COLO668 (cell line): ENCODE measurements around the gene FCER1G.
"Not testable (repeated sequence)": the region's sequence is repeated elsewhere in the genome, so short reads cannot be mapped to it uniquely, and the experiment has no call there.

Experiments used
- DNase-seq: peaks from one replicate; lab custom pipeline; 2025; ENCODE audit not compliant: unreplicated experiment; lab: John Stamatoyannopoulos, UW

Gene FCER1G

DNA sequence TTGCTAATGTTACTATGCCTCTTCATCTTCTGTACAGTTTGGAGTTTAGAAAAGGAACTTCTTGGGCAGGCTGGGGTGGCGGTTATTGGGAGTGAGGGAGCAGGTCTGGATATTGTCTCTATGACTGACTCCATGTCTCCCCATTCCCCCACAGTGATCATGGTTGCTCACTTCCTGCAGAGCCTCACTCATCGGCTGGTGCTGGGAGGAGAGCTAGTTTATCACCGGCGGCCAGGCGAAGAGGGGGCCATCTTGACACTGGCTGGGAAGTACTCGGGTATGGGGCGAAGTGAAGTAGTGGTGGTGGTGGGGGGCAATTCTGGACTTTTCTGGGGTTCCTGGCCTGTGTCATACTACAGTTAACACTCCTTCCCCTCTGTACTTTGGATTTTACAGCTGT, 12.9 kb downstream of the FCER1G start:
- DNase-seq = no peak

DNA sequence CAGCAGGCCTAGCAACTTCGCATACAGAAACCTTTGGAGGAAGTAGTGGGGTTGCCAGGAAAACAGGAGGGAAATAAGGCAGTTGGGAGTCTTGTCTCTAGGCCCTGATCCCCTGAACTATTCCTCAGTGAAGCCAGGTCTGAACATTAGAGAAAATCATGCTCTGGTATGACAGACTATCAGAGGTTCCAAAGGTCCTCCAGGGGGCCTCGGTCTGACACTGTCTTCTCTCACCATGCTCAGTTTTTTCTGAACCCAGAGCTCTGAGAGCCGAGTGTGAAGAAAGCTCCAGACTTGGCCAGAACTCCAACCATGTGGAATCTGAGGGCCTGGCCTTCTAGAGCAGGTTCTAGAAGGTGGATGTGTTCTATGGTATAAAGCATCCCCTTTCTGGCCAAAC, 14.8 kb downstream of the FCER1G start:
- DNase-seq = no peak

DNA sequence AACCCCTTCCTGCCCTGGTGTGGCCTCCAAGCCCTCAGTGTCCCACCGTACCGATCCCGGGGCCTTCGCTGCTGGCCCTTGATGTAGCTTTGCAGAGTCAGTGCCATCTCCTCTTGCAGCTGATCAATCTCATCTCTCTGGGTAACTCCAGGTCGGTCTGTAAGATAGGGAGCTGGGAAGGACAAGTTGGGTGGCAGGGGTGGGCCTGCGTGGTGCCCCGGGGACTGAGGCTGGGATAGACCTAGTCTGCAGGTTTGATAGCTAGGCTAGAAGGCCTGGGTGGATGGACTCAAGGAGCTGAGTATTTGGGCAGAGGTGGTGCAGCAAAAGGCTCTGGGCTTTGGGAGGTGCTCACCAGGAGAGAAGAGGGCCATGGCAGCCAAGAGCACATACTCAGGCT, 15.7 kb downstream of the FCER1G start:
- DNase-seq = no peak

DNA sequence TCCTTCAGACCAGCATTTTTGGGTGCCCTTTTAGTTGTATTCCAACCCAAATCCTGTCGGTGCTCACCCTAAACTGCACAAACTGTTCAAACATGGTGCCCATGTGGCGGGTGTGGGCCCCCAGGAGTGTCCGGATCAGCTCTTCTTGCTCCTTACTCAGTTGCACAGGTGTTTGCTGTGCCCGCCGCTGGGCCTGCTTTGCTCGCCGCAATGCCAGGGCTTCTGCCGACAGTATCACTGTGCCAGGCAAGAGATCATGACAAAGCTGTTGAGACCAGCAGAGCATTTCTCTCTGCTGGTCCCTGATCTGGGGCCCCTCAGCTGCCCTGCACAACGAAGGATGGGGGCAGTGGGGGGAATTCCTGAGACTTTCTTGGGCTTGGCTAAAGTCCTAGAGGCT, 18.0 kb downstream of the FCER1G start:
- DNase-seq = no peak

DNA sequence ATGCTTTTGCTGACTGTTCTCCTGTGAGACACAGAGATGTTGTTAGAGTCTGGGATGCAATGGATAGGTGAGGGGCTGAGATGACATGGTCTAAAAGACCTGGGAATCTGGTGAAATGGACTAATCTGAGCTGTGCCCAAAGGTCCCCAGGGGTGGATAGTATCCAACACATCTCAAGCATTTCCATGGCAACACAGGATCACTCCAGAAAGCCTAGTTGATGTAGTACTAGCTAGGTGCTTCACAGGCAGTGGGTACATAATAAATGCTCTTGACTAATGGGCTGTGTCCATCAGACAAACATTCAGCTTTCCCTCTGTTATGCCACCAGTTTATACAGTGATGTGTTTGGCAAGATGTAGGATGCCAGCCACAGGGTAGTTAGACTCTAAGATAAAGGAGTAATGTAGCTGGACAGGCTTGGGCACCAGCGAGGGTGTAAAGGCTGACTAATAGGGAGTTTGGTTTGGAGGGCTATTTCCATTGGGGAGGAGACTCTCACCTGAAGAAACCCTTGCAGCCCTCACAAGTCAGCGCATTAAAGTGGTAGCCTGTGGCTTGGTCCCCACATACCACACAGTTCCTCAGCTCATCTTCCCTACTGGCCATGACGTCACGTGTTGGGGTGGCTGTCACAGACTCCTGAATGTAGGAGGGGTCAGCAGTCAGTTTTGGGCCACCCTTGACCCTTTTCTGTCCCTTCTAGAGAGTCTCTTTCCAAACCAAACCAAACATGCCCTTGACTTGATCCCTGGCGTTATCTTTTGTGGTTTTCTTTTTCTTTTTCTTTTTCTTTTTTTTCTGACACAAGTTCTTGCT, 21.1 kb downstream of the FCER1G start:
- no peak for DNase-seq

DNA sequence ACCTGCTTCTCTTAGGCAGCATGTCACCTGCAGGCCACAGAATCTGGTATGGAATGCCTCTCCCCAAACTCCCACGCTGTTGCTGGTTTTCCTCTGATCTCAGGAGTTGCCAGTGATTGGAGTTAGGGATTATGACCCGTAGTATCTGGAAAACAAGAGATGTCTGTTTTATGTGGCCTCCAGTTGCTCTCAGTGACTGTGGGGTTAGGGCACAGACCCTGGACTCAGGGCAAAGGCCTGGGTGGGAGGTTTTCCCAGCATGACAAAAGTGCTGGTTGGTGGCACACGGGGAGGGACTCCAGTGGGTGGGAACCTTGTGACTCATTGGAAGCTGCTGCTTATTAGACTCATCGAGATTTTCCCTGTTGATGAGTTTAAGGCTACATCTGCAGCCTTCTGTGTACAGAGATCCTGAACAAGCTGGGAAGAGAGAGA, 23.0 kb downstream of the FCER1G start, which contains the start of gene NR1I3:
TSS of gene NR1I3 (minus strand) at position 165 of the 435 bp plus-strand sequence. CDS start 1,638 bp downstream, outside the sequence.
- no peak for DNase-seq

DNA sequence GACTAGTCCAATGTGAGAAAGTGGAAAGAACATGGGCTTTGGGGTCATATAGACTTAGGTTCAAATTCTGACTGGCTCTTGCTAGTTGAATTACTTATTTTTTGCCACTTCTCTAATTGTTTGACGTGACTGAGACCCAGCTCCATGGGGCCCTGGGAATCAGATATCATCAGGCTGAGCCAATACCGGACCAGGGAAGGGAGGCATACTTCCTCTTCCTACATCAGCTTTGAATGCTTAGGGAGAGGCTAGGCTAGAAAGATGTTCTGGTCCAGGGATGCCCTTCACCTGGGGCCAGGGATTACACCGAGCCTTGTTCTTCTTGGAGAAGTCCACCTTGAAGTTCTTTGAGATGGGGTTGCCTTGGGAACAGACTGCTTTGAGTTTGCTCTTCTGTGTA, 26.6 kb downstream of the FCER1G start:
- no peak for DNase-seq

DNA sequence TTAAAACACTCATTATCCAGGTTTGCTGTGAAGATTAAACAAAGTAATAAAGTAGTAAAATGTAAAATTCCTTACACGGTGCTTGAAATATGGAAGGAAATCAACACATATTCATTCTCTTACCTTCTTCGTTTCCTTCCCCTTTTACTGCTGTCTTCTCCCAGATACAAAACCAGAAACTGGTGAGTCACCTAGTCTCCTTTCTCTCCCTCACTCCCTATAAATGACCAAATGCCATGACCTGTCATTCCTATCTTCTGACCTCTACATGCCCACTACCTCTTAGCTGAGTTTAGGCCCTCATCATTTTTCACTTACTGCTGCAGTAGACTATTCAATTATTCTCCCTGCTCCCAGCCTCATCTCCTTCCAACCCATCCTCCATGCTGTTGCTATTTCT, 27.2 kb downstream of the FCER1G start:
- no peak for DNase-seq

DNA sequence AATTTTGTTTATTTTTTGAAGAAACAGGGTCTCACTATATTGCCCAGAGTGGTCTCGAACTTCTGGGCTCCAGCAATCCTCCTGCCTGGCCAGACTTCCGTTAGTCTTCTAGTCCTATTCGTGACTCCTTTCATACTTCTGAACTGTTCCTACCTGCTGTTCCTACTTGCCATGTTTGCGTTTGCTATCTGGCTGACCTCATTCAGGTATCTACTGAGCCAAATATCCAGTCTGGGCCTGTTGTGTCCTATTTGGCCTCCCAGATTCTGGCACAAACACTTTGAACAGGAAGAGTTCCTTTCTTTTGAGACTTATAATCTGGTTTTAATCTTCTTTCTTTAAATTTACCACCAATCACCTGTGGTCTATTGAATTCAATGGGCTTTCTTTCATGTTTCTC, 29.8 kb downstream of the FCER1G start:
- DNase-seq = no peak

DNA sequence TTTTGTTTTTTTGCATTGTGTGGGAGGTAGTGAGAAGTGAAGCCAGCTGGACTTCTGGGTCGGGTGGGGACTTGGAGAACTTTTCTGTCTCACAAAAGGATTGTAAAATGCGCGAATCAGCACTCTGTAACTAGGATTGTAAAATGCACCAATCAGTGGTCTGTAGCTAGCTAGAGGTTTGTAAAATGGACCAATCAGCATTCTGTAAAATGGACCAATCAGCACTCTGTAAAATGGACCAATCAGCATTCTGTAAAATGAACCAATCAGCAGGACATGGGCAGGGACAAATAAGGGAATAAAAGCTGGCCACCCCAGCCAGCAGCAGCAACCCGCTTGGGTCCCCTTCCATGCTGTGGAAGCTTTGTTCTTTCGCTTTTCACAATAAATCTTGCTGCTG, 35.0 kb downstream of the FCER1G start:
- not testable (repeated sequence) for DNase-seq

DNA sequence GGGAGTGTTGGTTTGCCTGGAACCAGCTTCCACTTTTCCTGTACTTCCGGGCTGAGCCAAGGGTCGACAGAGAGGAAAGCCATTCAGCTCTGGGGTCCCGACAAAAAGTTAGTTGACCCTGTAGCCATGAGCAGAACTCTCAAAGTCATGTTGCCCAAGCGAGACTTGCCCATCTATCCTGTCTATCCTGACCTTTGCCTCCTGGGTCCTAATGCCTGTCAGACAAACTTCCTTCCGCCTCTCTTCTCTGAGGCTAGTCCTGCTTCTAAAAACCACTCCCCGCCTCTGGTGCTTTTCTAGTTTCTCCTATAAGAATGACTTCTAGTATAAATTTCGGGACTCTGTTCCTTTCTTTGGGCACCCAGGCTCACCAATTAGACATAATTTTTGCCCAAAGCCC, 35.7 kb downstream of the FCER1G start:
- no peak for DNase-seq

DNA sequence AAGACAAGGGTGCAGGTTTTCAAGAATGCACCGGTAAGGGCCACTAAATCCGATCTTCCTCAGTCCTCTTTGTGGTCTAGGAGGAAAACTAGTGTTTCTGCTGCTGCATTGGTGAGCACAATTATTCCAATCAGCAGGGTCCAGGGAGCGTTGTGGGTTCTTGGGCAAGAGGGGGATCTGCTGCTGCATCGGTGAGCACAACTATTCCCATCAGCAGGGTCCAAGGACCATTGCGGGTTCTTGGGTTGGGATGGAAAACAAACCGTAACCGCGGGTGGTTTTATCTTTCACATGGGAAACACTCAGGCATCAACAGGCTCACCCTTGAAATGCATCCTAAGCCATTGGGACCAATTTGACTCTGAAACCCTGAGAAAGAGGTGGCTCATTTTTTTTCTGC, 36.5 kb downstream of the FCER1G start:
- no peak for DNase-seq

DNA sequence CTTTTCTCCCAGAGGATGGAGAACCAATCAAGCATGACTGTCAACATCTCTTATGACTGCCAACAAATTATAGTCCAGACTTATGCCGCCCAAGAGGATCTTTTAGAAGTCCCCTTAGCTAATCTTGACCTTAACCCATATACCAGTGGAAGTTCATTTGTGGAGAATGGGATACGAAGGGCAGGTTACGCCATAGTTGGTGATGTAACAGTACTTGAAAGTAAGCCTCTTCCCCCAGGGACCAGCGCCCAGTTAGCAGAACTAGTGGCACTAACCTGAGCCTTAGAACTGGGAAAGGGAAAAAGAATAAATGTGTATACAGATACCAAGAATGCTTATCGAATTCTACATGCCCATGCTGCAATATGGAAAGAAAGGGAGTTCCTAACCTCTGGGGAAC, 40.2 kb downstream of the FCER1G start:
- DNase-seq = not testable (repeated sequence)

DNA sequence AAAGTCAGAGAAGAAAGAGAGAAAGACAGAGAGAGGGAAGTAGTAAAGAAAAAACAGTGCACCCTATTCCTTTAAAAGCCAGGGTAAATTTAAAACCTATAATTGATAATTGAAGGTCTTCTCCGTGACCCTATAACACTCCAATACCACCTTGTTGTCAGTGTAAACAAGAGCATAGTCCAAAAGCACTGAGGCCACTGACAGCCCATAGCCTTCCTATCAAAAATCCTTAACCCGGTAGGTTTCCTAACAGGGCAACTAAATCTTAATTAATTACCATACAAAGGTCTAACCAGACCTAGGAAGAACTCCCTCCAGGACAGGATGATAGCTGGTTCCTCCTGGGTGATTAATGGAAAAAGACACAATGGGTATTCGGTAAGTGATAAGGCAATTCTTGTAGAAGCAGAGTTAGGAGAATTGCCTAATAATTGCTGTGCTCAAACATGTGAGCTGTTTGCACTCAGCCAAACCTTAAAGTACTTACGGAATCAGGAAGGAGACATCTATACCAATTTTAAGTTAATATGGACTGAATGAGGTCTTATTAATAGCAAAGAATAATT, 40.9 kb downstream of the FCER1G start:
- DNase-seq = not testable (repeated sequence)

DNA sequence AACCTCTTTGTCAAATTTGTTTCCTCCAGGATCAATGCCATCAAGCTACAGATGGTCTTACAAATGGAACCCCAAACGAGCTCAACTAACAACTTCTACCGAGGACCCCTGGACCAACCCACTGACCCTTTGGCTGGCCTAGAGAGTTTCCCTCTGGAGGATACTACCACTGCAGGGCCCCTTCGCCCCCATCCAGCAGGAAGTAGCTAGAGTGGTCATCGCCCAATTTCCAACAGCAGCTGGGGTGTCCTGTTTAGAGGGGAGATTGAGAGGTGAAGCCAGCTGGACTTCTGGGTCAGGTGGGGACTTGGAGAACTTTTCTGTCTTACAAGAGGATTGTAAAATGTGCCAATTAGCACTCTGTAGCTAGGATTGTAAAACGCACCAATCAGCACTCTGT, 42.0 kb downstream of the FCER1G start:
- DNase-seq = not testable (repeated sequence)

DNA sequence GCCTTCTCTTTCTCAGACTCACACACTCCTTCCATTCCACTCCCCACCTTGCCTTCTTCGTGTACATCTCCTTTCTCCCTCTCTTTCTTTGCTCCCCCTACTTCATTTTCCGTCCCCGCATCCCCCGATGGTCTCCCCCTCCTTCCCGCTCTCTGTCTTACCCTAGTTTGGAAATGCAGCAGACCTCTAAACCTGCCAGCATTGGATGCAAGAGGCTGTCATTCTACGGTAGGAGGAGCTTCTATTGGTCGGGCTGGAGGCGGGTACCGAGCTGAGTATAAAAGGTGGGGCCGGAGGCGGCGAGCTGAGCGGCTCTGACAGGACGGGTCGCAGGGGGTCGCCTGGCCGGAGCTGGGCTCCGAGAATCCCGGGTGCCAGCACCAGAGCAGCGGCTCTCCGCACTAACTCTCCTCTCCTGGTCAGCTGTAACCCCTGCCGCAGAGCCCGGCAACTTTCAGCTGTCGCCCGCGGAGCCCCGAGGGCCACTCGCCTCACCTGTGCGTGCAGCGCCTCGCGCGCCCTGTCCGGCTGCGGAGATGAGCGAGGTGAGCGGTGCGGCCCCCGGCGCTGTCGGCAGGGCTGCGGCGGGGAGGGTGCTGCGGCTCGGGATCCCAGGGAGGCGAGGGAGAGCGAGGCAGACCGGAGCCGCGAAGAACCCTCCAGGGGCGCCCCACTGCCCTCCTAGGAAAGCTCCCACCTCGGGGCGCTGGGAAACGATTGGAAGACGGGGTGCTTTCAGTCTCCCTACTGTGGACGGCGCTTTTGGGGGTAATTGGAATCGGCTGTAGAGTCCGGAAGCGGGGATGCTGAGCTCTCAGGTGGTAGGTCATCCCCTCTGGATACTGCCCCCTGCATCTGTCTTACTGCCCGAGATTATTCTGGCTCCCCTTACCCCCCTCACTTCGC, 43.6 kb downstream of the FCER1G start, which contains the start of gene PCP4L1:
TSS of gene PCP4L1 (plus strand) at position 307 of the 906 bp plus-strand sequence. CDS start at position 537, 230 bp downstream.
- no peak for DNase-seq

DNA sequence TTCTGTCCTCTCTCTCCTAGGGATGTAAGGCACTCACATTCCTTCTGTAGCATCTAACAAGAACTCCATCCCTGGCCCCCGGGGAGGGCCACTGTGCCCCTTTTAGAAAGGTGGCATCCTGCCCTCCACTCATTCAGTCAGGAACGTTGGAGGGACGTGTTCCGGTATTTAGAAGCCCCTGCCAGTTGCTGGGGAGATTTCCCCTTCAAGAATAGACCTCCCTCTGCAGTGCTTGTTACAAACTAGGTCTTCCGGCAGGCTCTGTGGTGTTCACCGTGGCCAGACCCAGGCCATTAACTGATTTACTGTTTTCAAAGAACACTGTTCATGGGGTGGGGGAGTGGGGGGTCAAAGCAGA, 44.2 kb downstream of the FCER1G start:
- no peak for DNase-seq

DNA sequence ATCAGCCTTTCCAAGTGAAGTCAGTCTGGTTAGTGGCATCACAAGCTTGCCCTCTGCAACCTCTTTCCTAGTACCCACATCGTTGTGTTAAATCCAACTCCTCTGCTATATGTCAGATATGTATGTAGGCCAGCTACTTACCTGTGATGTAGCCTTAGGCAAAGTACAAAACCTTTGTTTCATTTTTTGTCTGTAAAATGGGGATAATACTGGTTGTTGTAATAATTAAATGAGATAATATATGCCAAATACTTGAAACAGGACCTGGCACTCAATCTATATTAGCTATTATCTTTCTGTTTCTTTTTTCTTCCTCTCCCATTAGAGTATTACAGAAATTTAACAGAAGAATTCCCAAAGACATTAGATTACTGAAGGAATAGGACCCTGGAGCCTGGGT, 44.7 kb downstream of the FCER1G start:
- no peak for DNase-seq

DNA sequence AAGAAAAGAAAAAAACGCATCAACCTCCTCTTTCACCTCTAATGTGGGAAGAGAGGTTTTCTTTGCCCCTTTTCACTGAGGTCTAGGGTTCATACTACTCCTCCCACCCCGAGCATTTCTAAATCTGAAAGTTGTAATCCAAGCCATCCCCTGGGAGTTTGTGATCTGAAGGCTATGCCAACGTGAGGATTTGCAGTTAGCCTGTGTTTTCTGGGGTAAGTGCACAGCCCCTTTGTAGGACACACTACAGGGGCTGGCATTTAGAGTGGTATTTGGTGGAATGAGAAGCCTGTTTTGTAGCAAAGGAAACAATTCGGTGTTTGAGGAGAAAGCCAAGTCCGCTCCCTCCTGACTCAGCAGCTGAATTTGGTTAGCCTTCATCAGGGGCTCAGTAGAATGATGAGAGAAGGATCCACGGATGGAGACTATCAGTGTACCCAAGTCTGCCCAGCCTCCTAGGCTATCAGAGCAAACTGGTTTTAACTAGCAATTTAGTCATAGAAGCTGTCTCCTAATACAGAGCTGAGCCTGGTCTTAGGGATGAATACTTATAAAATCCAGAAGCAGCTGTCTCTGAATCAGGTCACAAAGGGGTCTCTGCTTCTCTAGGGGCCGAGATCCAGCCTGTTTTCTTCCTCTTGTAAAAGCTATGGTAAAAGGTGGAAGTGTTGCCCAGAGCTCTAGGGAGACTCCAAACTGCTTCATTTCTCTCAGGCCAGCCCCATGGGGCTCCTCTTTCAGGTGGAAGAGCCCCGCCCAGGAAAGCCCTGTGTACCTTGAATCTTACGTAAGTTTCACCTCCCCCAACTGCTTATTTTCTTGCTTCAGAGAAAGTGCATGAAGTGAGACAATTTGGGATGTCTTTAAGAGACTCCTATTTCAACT, 45.5 kb downstream of the FCER1G start:
- no peak for DNase-seq
